Stimulated activated CD4-positive, alpha-beta T cell treated with anti-CD3 and anti-CD28 coated beads, Interleukin-15, amount 100 ng/mL, for 24 hours (primary cell): ENCODE measurements around the gene SCARB2.
A peak's percentile ranks its signal among the peaks of the same experiment; 100 is the strongest.
"Not testable (repeated sequence)": the region's sequence is repeated elsewhere in the genome, so short reads cannot be mapped to it uniquely, and the experiment has no call there.

ENCODE experiments used
- DNase-seq: peaks from one replicate; pipeline ENCODE4 v3.0.0-alpha.2; 2020

SCARB2 gene

GRCh38 chr4:76213415-76214176 lies at the start of gene SCARB2:
TSS of gene SCARB2 (minus strand) at chr4:76213824. CDS start at chr4:76213543, 281 bp downstream.
- peak; percentile 76 for DNase-seq

GRCh38 chr4:76260571-76260970 lies 46.9 kb upstream of the SCARB2 start:
- DNase-seq: no peak

- DNase-seq: no peak
Observed at GRCh38 chr4:76257824-76258223, 44.2 kb upstream of the SCARB2 start.

- no peak for DNase-seq
Observed at GRCh38 chr4:76256968-76257367, 43.3 kb upstream of the SCARB2 start.

- no peak for DNase-seq
Observed at GRCh38 chr4:76256032-76256431, 42.4 kb upstream of the SCARB2 start.

GRCh38 chr4:76253511-76253910 lies 39.9 kb upstream of the SCARB2 start:
- DNase-seq: no peak

GRCh38 chr4:76252271-76252653 lies 38.6 kb upstream of the SCARB2 start:
- DNase-seq: no peak

GRCh38 chr4:76251441-76252270 lies 38.0 kb upstream of the SCARB2 start, which contains the start of gene FAM47E:
TSS of gene FAM47E (plus strand) at chr4:76251721. CDS start at chr4:76251747, 26 bp downstream.
- peak; percentile 56 for DNase-seq

- peak; percentile 6 for DNase-seq
Observed at GRCh38 chr4:76250962-76251361, 37.3 kb upstream of the SCARB2 start.

- no peak for DNase-seq
Observed at GRCh38 chr4:76246852-76247251, 33.2 kb upstream of the SCARB2 start.

GRCh38 chr4:76246025-76246424 lies 32.4 kb upstream of the SCARB2 start:
- DNase-seq: no peak

GRCh38 chr4:76243877-76244276 lies 30.3 kb upstream of the SCARB2 start:
- not testable (repeated sequence) for DNase-seq

- DNase-seq: no peak
Observed at GRCh38 chr4:76240236-76240635, 26.6 kb upstream of the SCARB2 start.

GRCh38 chr4:76238701-76239100 lies 25.1 kb upstream of the SCARB2 start:
- no peak for DNase-seq

GRCh38 chr4:76238236-76238635 lies 24.6 kb upstream of the SCARB2 start:
- DNase-seq: no peak

GRCh38 chr4:76235915-76236314 lies 22.3 kb upstream of the SCARB2 start:
- no peak for DNase-seq

GRCh38 chr4:76235407-76235806 lies 21.8 kb upstream of the SCARB2 start:
- DNase-seq: no peak

- DNase-seq: no peak
Observed at GRCh38 chr4:76234679-76235044, 21.0 kb upstream of the SCARB2 start.

GRCh38 chr4:76233967-76234678 lies 20.5 kb upstream of the SCARB2 start:
- peak; percentile 16 for DNase-seq

GRCh38 chr4:76233529-76233928 lies 19.9 kb upstream of the SCARB2 start:
- DNase-seq: no peak

GRCh38 chr4:76233083-76233482 lies 19.5 kb upstream of the SCARB2 start:
- no peak for DNase-seq

- no peak for DNase-seq
Observed at GRCh38 chr4:76232681-76233080, 19.1 kb upstream of the SCARB2 start.

GRCh38 chr4:76226418-76226817 lies 12.8 kb upstream of the SCARB2 start:
- DNase-seq: no peak
